Panc1 (cell line): ENCODE data around the gene IPP. TPM values are rescaled to one million over a fixed set of nuclear protein-coding genes. Genes with fewer than 3 reads are reported as not detected.

ENCODE experiments used
- ATAC-seq: fragments of 200-7000 bp; cut with Tn5 transposase; 2 replicates; pipeline ENCODE4 v1.9.1; 2020; ENCODE audit warnings: mild to moderate bottlenecking, moderate library complexity
- BruUV-seq: library from RNA; stranded (reverse); fragments of 400-500 nt; replicated peaks from 2 replicates; lab custom pipeline; 2021; lab: Mats Ljungman, UMichigan
- CTCF ChIA-PET: fragments of 300-600 bp; sonication (Branson Sonifier 250); formaldehyde crosslinking; loops from one replicate; lab custom pipeline; 2022; ENCODE audit warnings: antibody characterized with exemption; lab: Charles Lee
- POLR2A ChIA-PET: fragments of 300-600 bp; sonication (Branson Sonifier 250); formaldehyde crosslinking; loops from one replicate; lab custom pipeline; 2022; ENCODE audit warnings: antibody characterized with exemption; lab: Charles Lee
- DNase-seq: peaks from one replicate; pipeline ENCODE4 v3.0.0-alpha.2; 2010; ENCODE audit warnings: low read depth, low spot score
- H3K27ac ChIP-seq: 2 replicates; pipeline ENCODE4 v1.5.1; 2011; ENCODE audit warnings: mild to moderate bottlenecking, low read length, inconsistent platforms
- H3K27me3 ChIP-seq: fragments of 200-500 bp; sonication (Bioruptor generic); 2 replicates; pipeline ENCODE4 v1.6.0; 2014; ENCODE audit warnings: low read length, inconsistent platforms; ENCODE audit not compliant: control insufficient read depth, insufficient read depth
- H3K36me3 ChIP-seq: fragments of 200-500 bp; sonication (Bioruptor generic); 2 replicates; pipeline ENCODE4 v1.5.1; 2014; ENCODE audit warnings: inconsistent platforms, mild to moderate bottlenecking, low read length, moderate library complexity; ENCODE audit not compliant: control insufficient read depth, insufficient read depth
- H3K4me1 ChIP-seq: 2 replicates; pipeline ENCODE4 v1.5.1; 2011; ENCODE audit warnings: inconsistent platforms, mild to moderate bottlenecking, low read length, moderate library complexity; ENCODE audit not compliant: control insufficient read depth, insufficient read depth
- H3K4me3 ChIP-seq, 2 experiments: 2 replicates each; pipeline ENCODE4 v1.5.1; 2011 to 2012; ENCODE audit warnings: low read depth in 2 of 2, low read length in 2 of 2, mild to moderate bottlenecking in 2 of 2, inconsistent platforms in 1 of 2, moderate library complexity in 1 of 2
- H3K9me3 ChIP-seq: fragments of 200-500 bp; sonication (Bioruptor generic); 2 replicates; pipeline ENCODE4 v1.5.1; 2014; ENCODE audit warnings: low read depth, mild to moderate bottlenecking, inconsistent platforms, low read length, moderate library complexity; ENCODE audit not compliant: control insufficient read depth, insufficient read depth
- POLR2AphosphoS5 ChIP-seq: IDR thresholded peaks from 2 replicates; pipeline ENCODE4 v1.6.1; 2012; ENCODE audit warnings: mild to moderate bottlenecking, low read depth, low read length, moderate library complexity
- SIN3A ChIP-seq: IDR thresholded peaks from 2 replicates; pipeline ENCODE4 v1.6.1; 2012; ENCODE audit warnings: low read depth, mild to moderate bottlenecking, low read length, moderate library complexity, borderline replicate concordance; ENCODE audit not compliant: insufficient read depth
- TCF7L2 ChIP-seq: IDR thresholded peaks from 2 replicates; pipeline ENCODE4 v1.6.1; 2011; ENCODE audit warnings: mild to moderate bottlenecking, low read depth, low read length, inconsistent platforms
- in situ Hi-C: cut with HindIII; loops from 2 replicates; pipeline ENCODE4 v1.10.0; 2016; ENCODE audit warnings: low sequenced_read_pairs, low pct_unique_long_range_greater_than_20kb
- intact Hi-C: fragments of 100-400 bp; cut with micrococcal nuclease; formaldehyde crosslinking; loops from one replicate; pipeline ENCODE4 v1.10.0; 2022; ENCODE audit not compliant: unreplicated experiment
- total RNA-seq: library from RNA; stranded (reverse); gene quantifications from one replicate; pipeline ENCODE4 v1.2.1, GENCODE V29; 2021; ENCODE audit not compliant: unreplicated experiment
- TF ChIP-seq, protein P1 (sequence below): fragments of 450-650 bp; IDR thresholded peaks from 2 replicates; pipeline ENCODE4 v1.5.1; 2017; ENCODE audit warnings: mild to moderate bottlenecking
- TF ChIP-seq, protein P2 (sequence below), 2 experiments: IDR thresholded peaks; 2 replicates each; pipeline ENCODE4 v1.6.1; 2011 to 2012; ENCODE audit warnings: low read depth in 2 of 2, control low read depth in 1 of 2, low read length in 1 of 2, mild to moderate bottlenecking in 1 of 2, moderate library complexity in 1 of 2; ENCODE audit not compliant: insufficient read depth in 1 of 2

Gene IPP
- total RNA-seq, 1 experiment from 2014 or later: 28.8 TPM

DNA sequence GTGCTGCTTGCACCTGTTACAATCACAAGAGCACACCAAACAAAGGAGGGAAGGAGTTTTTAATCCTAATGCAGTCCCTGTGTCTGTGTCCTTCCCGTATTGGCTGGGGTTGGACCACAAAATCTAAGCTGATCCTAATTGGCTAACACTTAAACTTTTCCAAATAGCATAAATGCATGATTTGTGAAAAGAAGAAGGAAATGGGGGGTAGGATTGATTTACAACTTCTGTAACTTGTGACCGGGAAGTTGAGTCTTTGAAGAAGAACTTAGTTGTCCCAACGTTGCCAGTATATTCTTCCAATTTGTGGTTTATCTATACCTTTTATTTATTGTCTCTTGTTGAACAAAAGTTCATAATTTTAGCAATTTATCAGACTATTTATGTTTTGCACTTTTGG, 11.8 kb upstream of the IPP start:
- Histone ChIP-seq H3K36me3 (no peaks in the 10 kb centered on the region), H3K4me1 (no peaks in the 10 kb centered on the region), H3K9me3 (no peaks in the 10 kb centered on the region), H3K4me3 (no peak overlapping the region), H3K27me3 (no peaks in the 10 kb centered on the region), H3K27ac (no peak overlapping the region)
- BruUV-seq: no TSS peak
- POLR2A ChIA-PET: no interaction called here
- CTCF ChIA-PET: interaction anchor here (0.5 kb wide), 1 partner anchor 111 kb away, joined by 4 read pairs; no protein-coding TSS in a partner anchor
- intact Hi-C loops (no loop called here), in situ Hi-C loops (no loop called here)
- ATAC-seq (no peak), DNase-seq (no peak)
- TF ChIP-seq SIN3A (no peak), TCF7L2 (no peak), POLR2AphosphoS5 (no peak)
- TF ChIP-seq, protein P1, sequence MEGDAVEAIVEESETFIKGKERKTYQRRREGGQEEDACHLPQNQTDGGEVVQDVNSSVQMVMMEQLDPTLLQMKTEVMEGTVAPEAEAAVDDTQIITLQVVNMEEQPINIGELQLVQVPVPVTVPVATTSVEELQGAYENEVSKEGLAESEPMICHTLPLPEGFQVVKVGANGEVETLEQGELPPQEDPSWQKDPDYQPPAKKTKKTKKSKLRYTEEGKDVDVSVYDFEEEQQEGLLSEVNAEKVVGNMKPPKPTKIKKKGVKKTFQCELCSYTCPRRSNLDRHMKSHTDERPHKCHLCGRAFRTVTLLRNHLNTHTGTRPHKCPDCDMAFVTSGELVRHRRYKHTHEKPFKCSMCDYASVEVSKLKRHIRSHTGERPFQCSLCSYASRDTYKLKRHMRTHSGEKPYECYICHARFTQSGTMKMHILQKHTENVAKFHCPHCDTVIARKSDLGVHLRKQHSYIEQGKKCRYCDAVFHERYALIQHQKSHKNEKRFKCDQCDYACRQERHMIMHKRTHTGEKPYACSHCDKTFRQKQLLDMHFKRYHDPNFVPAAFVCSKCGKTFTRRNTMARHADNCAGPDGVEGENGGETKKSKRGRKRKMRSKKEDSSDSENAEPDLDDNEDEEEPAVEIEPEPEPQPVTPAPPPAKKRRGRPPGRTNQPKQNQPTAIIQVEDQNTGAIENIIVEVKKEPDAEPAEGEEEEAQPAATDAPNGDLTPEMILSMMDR: no peak
- TF ChIP-seq, protein P2, sequence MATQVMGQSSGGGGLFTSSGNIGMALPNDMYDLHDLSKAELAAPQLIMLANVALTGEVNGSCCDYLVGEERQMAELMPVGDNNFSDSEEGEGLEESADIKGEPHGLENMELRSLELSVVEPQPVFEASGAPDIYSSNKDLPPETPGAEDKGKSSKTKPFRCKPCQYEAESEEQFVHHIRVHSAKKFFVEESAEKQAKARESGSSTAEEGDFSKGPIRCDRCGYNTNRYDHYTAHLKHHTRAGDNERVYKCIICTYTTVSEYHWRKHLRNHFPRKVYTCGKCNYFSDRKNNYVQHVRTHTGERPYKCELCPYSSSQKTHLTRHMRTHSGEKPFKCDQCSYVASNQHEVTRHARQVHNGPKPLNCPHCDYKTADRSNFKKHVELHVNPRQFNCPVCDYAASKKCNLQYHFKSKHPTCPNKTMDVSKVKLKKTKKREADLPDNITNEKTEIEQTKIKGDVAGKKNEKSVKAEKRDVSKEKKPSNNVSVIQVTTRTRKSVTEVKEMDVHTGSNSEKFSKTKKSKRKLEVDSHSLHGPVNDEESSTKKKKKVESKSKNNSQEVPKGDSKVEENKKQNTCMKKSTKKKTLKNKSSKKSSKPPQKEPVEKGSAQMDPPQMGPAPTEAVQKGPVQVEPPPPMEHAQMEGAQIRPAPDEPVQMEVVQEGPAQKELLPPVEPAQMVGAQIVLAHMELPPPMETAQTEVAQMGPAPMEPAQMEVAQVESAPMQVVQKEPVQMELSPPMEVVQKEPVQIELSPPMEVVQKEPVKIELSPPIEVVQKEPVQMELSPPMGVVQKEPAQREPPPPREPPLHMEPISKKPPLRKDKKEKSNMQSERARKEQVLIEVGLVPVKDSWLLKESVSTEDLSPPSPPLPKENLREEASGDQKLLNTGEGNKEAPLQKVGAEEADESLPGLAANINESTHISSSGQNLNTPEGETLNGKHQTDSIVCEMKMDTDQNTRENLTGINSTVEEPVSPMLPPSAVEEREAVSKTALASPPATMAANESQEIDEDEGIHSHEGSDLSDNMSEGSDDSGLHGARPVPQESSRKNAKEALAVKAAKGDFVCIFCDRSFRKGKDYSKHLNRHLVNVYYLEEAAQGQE (IDR thresholded peaks at IDR 0.05; ENCODE audit: insufficient read depth in 1 of 2, low read depth in 2 of 2, low read length in 1 of 2): no peak

DNA sequence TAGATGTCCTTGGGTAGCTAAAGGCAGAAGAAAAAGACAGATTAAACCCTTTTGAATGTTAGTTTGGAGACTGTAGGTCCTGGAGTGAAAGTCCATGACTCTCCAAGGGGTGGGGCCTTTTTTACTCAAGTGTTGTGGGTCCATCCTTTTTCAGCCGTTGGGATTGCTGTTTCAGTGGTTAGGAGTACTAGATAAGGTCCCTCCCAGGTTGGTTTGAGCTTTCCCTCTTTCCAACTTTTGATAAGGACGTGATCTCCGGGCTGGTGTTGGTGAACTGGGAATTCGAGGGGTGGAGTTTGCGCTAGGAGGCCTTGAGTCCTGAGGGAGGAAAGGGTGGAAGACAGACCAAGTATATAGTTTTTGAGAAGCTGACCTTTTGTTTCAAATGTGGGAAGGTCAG, 5.2 kb upstream of the IPP start:
- in situ Hi-C loops (no loop called here), intact Hi-C loops (no loop called here)
- ChIA-PET CTCF (no interaction called here), POLR2A (no interaction called here)
- DNase-seq (no peak), ATAC-seq (no peak)
- H3K9me3 ChIP-seq: no peaks in the 10 kb centered on the region
- no TSS peak for BruUV-seq
- H3K4me1 ChIP-seq: no peaks in the 10 kb centered on the region; the same call in 1 of the 2 replicates
- H3K27me3 ChIP-seq: no peaks in the 10 kb centered on the region
- no peaks in the 10 kb centered on the region for H3K36me3 ChIP-seq
- no peak overlapping the region for H3K27ac ChIP-seq
- no peak for TF ChIP-seq TCF7L2
- TF ChIP-seq, protein P2 (IDR thresholded peaks at IDR 0.05; ENCODE audit: insufficient read depth in 1 of 2, low read depth in 2 of 2, low read length in 1 of 2): no peak
- no peak for TF ChIP-seq POLR2AphosphoS5
- TF ChIP-seq, protein P1: no peak
- no peak for TF ChIP-seq SIN3A
- no peak overlapping the region for H3K4me3 ChIP-seq
